Endothelial cell of umbilical vein (primary cell): ENCODE measurements around the gene P2RY1. TPM values are rescaled to one million over a fixed set of nuclear protein-coding genes. Genes with fewer than 3 reads are reported as not detected.

Experiments used
- BruUV-seq: library from RNA; stranded (reverse); fragments of 400-500 nt; replicated peaks from 2 replicates; lab custom pipeline; 2021; lab: Mats Ljungman, UMichigan
- CTCF ChIA-PET: fragments of 300-600, 350-600 bp; sonication (Branson Sonifier 250); formaldehyde crosslinking; loops from one replicate; lab custom pipeline; 2021; ENCODE audit warnings: antibody characterized with exemption, inconsistent platforms; lab: Charles Lee
- POLR2A ChIA-PET: fragments of 300-600, 350-600 bp; sonication (Branson Sonifier 250); formaldehyde crosslinking; loops from one replicate; lab custom pipeline; 2021; ENCODE audit warnings: antibody characterized with exemption, inconsistent platforms; lab: Charles Lee
- DNase-seq: peaks from one replicate; pipeline ENCODE4 v3.0.0-alpha.2; 2011; ENCODE audit warnings: low read depth, low spot score
- FAIRE-seq: peaks from 2 replicates; lab custom pipeline; 2011; peaks lifted over from hg19 to GRCh38; lab: Jason Lieb, UNC
- H2AFZ ChIP-seq: 2 replicates; pipeline ENCODE4 v1.6.0; 2012; ENCODE audit warnings: low read depth, low read length, control low read depth, inconsistent platforms
- H3K27ac ChIP-seq: 2 replicates; pipeline ENCODE4 v1.5.1; 2011; ENCODE audit warnings: low read depth, mild to moderate bottlenecking, control low read depth, low read length, moderate library complexity; ENCODE audit not compliant: insufficient read depth
- H3K27me3 ChIP-seq, 2 experiments: 2 replicates each; pipeline versions ENCODE4 v1.6.0 to v1.6.1; 2011; ENCODE audit warnings: low read length in 2 of 2, mixed read lengths in 1 of 2; ENCODE audit not compliant: control insufficient read depth in 2 of 2, insufficient read depth in 2 of 2
- H3K36me3 ChIP-seq, 2 experiments: 2 replicates in 1 of 2; 3 replicates in 1 of 2; pipeline ENCODE4 v1.5.1; 2011; ENCODE audit warnings: low read length in 2 of 2, mild to moderate bottlenecking in 1 of 2, moderate library complexity in 1 of 2; ENCODE audit not compliant: control insufficient read depth in 2 of 2, insufficient read depth in 2 of 2; ENCODE audit errors: extremely low read depth in 1 of 2
- H3K4me1 ChIP-seq: 3 replicates; pipeline ENCODE4 v1.5.1; 2011; ENCODE audit warnings: mild to moderate bottlenecking, low read length; ENCODE audit not compliant: control insufficient read depth, insufficient read depth; ENCODE audit errors: extremely low read depth
- H3K4me2 ChIP-seq: 2 replicates; pipeline ENCODE4 v1.6.1; 2011; ENCODE audit warnings: low read length, control low read depth, mixed read lengths; ENCODE audit not compliant: insufficient read depth
- H3K4me3 ChIP-seq, 3 experiments: fragments of 200-600 bp in 1 of 3; sonication (generic), shearing (Covaris generic) in 1 of 3; replicated peaks in 1 of 3; 2 replicates each; pipeline ENCODE4 v1.5.1; 2011 to 2016; ENCODE audit warnings: control low read depth in 3 of 3, low read length in 3 of 3, mild to moderate bottlenecking in 2 of 3, inconsistent platforms in 1 of 3, low read depth in 1 of 3, moderate library complexity in 1 of 3; ENCODE audit not compliant: insufficient read depth in 1 of 3
- H3K79me2 ChIP-seq: 2 replicates; pipeline ENCODE4 v1.6.0; 2012; ENCODE audit warnings: low read length, inconsistent platforms; ENCODE audit not compliant: control insufficient read depth, insufficient read depth
- H3K9ac ChIP-seq: replicated peaks from 2 replicates; pipeline ENCODE3; 2011; ENCODE audit warnings: low read length, control low read depth; ENCODE audit not compliant: insufficient read depth; ENCODE audit errors: extremely low read depth
- H3K9me1 ChIP-seq: replicated peaks from 3 replicates; pipeline ENCODE4 v1.6.0; 2011; ENCODE audit warnings: mild to moderate bottlenecking, low read length; ENCODE audit not compliant: control insufficient read depth, insufficient read depth; ENCODE audit errors: extremely low read depth
- H3K9me3 ChIP-seq: replicated peaks from 2 replicates; pipeline ENCODE4 v1.5.1; 2012; ENCODE audit warnings: low read length, inconsistent platforms; ENCODE audit not compliant: control insufficient read depth, insufficient read depth
- H4K20me1 ChIP-seq: replicated peaks from 2 replicates; pipeline ENCODE3; 2011; ENCODE audit warnings: mild to moderate bottlenecking, low read length; ENCODE audit not compliant: control insufficient read depth, insufficient read depth; ENCODE audit errors: extremely low read depth
- EZH2 ChIP-seq: IDR thresholded peaks from 2 replicates; pipeline ENCODE4 v1.6.1; 2012; ENCODE audit warnings: borderline replicate concordance, low read depth, mild to moderate bottlenecking, moderate library complexity, low read length, inconsistent platforms; ENCODE audit not compliant: severe bottlenecking
- JUN ChIP-seq: IDR thresholded peaks from 2 replicates; pipeline ENCODE4 v1.6.1; 2011; ENCODE audit warnings: borderline replicate concordance, low read depth; ENCODE audit not compliant: insufficient read length, insufficient read depth
- MYC ChIP-seq: IDR thresholded peaks from one replicate; pipeline ENCODE4 v1.6.1; 2011; ENCODE audit warnings: mild to moderate bottlenecking, low read depth, low read length
- POLR2AphosphoS5 ChIP-seq: IDR thresholded peaks from 2 replicates; pipeline ENCODE4 v1.6.1; 2012; ENCODE audit warnings: low read depth, mild to moderate bottlenecking, control low read depth, low read length, moderate library complexity; ENCODE audit not compliant: insufficient read depth
- dilution Hi-C: fragments of 300-500 bp; cut with MboI; formaldehyde crosslinking; loops from one replicate; pipeline ENCODE4 v1.15.0; 2019; ENCODE audit warnings: low sequenced_read_pairs; ENCODE audit not compliant: extremely low pct_ligation_motif_present
- intact Hi-C: fragments of 100-400 bp; cut with micrococcal nuclease; formaldehyde crosslinking; loops from one replicate; pipeline ENCODE4 v1.10.0; 2022
- polyA plus RNA-seq, 4 experiments: library from polyadenylated mRNA; depleted of rRNA in 3 of 4; stranded (reverse) in 3 of 4; unstranded in 1 of 4; fragments of >200 nt; gene quantifications; 2 replicates each; pipeline versions ENCODE4 v1.2.1 to v1.2.3, GENCODE V29; 2011 to 2012; ENCODE audit warnings: missing spikeins in 1 of 4
- total RNA-seq: library from RNA; stranded (reverse); gene quantifications from 2 replicates; pipeline ENCODE4 v1.2.3, GENCODE V29; 2021
- TF ChIP-seq, protein P1 (sequence below): IDR thresholded peaks from 2 replicates; pipeline ENCODE4 v1.6.1; 2011; ENCODE audit not compliant: insufficient read depth, insufficient read length

The P2RY1 gene
- total and polyA plus RNA-seq, 2 donors (not counting 3 experiments of a cell fraction or from before 2014, with no cell fraction given), result 0.81 to 1.7 TPM

DNA sequence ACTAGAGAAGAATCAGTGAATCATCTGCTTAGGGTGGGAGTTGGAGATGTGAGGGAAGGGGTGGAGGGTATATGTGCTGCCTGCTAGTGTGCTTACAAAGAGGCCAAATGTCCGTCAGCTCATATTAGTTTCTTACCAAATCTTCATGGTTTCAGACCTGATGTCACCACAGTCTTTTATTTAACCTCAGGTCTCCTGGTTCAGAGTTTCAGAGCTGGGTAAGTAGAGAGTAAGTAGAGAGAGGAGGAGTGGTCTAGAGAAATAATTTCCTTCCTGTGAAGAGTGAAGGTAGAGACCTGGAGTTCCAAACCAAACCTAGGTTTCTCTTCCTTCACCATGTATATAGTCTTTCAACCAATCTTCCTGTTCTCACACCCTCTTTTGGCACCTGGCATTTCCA, 17.5 kb upstream of the P2RY1 start:
- dilution Hi-C loops, result no loop called here
- ChIA-PET CTCF (interaction anchor here (1.3 kb wide), 1 partner anchor 931 kb away, joined by 3 read pairs; no protein-coding TSS in a partner anchor), POLR2A (no interaction called here)

DNA sequence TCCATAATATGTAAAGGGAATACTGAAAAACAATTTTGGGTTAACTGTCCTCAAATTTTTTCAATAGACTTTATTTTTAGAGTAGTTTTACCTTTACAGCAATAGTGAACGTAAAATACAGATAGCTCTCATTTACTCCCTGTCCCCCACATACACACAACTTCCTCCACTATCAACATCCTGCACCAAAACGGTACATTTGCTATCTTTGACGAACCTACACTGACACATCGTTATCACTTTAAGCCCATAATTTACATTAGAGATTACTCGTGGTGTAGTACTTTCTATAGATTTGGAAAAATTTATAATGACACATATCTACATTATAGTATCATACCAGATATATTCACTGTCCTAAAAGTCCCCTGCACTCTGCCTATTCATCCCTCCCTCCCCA, 16.9 kb upstream of the P2RY1 start:
- Histone ChIP-seq H3K27me3 (peaks cover 0 to 2% of the 10 kb centered on the region in 2 experiments), H3K9ac (no peak overlapping the region), H3K4me2 (no peak overlapping the region), H3K79me2 (no peaks in the 10 kb centered on the region), H3K36me3 (no peaks in the 10 kb centered on the region), H3K4me3 (no peak overlapping the region), H3K4me1 (no peaks in the 10 kb centered on the region), H3K9me3 (no peaks in the 10 kb centered on the region), H3K9me1 (no peaks in the 10 kb centered on the region), H3K27ac (no peak overlapping the region), H2AFZ (no peak overlapping the region), H4K20me1 (no peaks in the 10 kb centered on the region)
- CTCF ChIA-PET, result interaction anchor here (1.3 kb wide), 1 partner anchor 931 kb away, joined by 3 read pairs; no protein-coding TSS in a partner anchor
- TF ChIP-seq, protein P1, sequence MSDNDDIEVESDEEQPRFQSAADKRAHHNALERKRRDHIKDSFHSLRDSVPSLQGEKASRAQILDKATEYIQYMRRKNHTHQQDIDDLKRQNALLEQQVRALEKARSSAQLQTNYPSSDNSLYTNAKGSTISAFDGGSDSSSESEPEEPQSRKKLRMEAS, result no peak
- TF ChIP-seq EZH2, result no peak
- FAIRE-seq (no peak), DNase-seq (no peak)
- dilution Hi-C loops (no loop called here), intact Hi-C loops (no loop called here)
- POLR2A ChIA-PET, result no interaction called here
- BruUV-seq, result no TSS peak

More for the DNA sequence above, 17.5 kb upstream of the P2RY1 start:
- Histone ChIP-seq H4K20me1 (no peaks in the 10 kb centered on the region), H3K9me1 (no peaks in the 10 kb centered on the region), H3K9ac (no peak overlapping the region), H3K36me3 (no peaks in the 10 kb centered on the region), H3K4me1 (no peaks in the 10 kb centered on the region), H2AFZ (no peak overlapping the region), H3K27ac (no peak overlapping the region), H3K9me3 (no peaks in the 10 kb centered on the region), H3K79me2 (no peaks in the 10 kb centered on the region), H3K4me2 (no peak overlapping the region), H3K27me3 (peaks cover 0 to 2% of the 10 kb centered on the region in 2 experiments), H3K4me3 (no peak overlapping the region)
- BruUV-seq, result no TSS peak
- FAIRE-seq (no peak), DNase-seq (no peak)
- TF ChIP-seq EZH2 (no peak), POLR2AphosphoS5 (no peak), JUN (no peak), MYC (no peak)
- intact Hi-C loops, result no loop called here
